ENCODE data around the gene B3GAT1. TPM values are rescaled to one million over a fixed set of nuclear protein-coding genes. Genes with fewer than 3 reads are reported as not detected.

The B3GAT1 gene
- total RNA-seq, 1 donor from 2014 or later: not detected

GRCh38 chr11:134392953-134393615 is 19.0 kb downstream of the B3GAT1 start:
- DNase-seq (ENCODE audit: low read depth, low spot score): no peak

GRCh38 chr11:134391656-134392055 is 20.4 kb downstream of the B3GAT1 start:
- no peak for DNase-seq (ENCODE audit: low read depth, low spot score)

GRCh38 chr11:134390706-134391569 is 21.1 kb downstream of the B3GAT1 start:
- DNase-seq (ENCODE audit: low read depth, low spot score): no peak

GRCh38 chr11:134389464-134390180 is 22.4 kb downstream of the B3GAT1 start:
- DNase-seq (ENCODE audit: low read depth, low spot score): no peak

GRCh38 chr11:134388590-134388989 is 23.5 kb downstream of the B3GAT1 start:
- no peak for DNase-seq (ENCODE audit: low read depth, low spot score)

- no peak for DNase-seq (ENCODE audit: low read depth, low spot score)
These were observed 24.5 kb downstream of the B3GAT1 start for GRCh38 chr11:134387501-134387900.

- no peak for DNase-seq (ENCODE audit: low read depth, low spot score)
These were observed 25.1 kb downstream of the B3GAT1 start for GRCh38 chr11:134386945-134387344.

GRCh38 chr11:134385774-134386565 is 26.1 kb downstream of the B3GAT1 start:
- DNase-seq (ENCODE audit: low read depth, low spot score): no peak

GRCh38 chr11:134385171-134385570 is 26.9 kb downstream of the B3GAT1 start:
- DNase-seq (ENCODE audit: low read depth, low spot score): no peak

- no peak for DNase-seq (ENCODE audit: low read depth, low spot score)
These were observed 27.6 kb downstream of the B3GAT1 start for GRCh38 chr11:134384406-134384805.

- no peak for DNase-seq (ENCODE audit: low read depth, low spot score)
These were observed 28.3 kb downstream of the B3GAT1 start for GRCh38 chr11:134383576-134384221.

GRCh38 chr11:134382830-134383229 is 29.2 kb downstream of the B3GAT1 start:
- DNase-seq (ENCODE audit: low read depth, low spot score): no peak

- no peak for DNase-seq (ENCODE audit: low read depth, low spot score)
These were observed 29.8 kb downstream of the B3GAT1 start for GRCh38 chr11:134382257-134382656.

- DNase-seq (ENCODE audit: low read depth, low spot score): no peak
These were observed 31.3 kb downstream of the B3GAT1 start for GRCh38 chr11:134380785-134381184.

GRCh38 chr11:134380229-134380628 is 31.8 kb downstream of the B3GAT1 start:
- no peak for DNase-seq (ENCODE audit: low read depth, low spot score)

- DNase-seq (ENCODE audit: low read depth, low spot score): no peak
These were observed 32.8 kb downstream of the B3GAT1 start for GRCh38 chr11:134379241-134379640.

- DNase-seq (ENCODE audit: low read depth, low spot score): no peak
These were observed 34.2 kb downstream of the B3GAT1 start for GRCh38 chr11:134377876-134378275.

GRCh38 chr11:134376150-134376921 is 35.7 kb downstream of the B3GAT1 start:
- DNase-seq (ENCODE audit: low read depth, low spot score): no peak

- no peak for DNase-seq (ENCODE audit: low read depth, low spot score)
These were observed 37.0 kb downstream of the B3GAT1 start for GRCh38 chr11:134374891-134375550.
